ENCODE measurements around the gene PDIA2. TPM values are rescaled to one million over a fixed set of nuclear protein-coding genes. Genes with fewer than 3 reads are reported as not detected.

PDIA2 gene
- total and polyA plus RNA-seq, 7 donors = 0.60 to 5.5 (median 0.82) TPM; not detected in 1

DNA sequence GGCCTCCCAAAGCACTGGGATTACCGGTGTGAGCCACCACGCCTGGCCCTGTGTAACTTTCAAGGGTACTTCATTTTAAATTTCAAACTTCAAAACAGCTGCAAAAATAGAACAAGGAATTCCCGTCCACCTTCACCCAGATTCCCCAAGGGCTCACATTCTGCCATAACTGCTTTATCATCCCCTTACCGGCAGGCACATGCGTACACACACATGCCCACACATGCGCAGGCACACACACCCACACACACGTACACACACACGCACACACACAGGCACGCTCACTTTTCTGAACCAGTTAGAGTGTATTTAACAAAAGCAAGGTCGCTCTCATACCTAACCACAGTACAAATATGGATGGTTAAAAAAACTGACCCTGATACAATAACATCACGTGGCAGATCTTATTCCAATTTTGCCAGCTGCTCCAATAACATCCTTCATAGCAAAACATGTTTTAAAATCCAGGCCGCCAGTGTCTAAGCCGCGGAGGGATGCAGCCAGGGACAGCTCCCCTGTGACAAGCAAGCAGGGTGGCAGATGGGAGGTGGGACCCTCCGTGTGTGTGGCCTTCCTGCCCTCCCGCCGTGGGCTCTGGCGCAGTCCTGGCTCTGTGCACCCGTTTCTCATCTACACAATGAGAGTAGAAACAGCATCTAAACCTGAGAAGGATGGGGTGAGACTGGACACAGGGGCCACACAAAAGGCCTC, 23.1 kb downstream of the PDIA2 start:
- TF ChIP-seq EP300 (IDR thresholded peaks at IDR 0.05) (no peak), CTCF (IDR thresholded peaks at IDR 0.05) (no peak), POLR2AphosphoS5 (IDR thresholded peaks at IDR 0.05) (no peak), POLR2A (IDR thresholded peaks at IDR 0.05) (no peak)
- Histone ChIP-seq H3K27ac (no peak overlapping the region), H3K9me3 (no peaks in the 10 kb centered on the region), H3K4me3 (no peak overlapping the region), H3K36me3 (peaks cover 0 to 63% (median 16%) of the 10 kb centered on the region in 4 donors), H3K4me1 (no peaks in the 10 kb centered on the region), H3K27me3 (no peaks in the 10 kb centered on the region)
- intact Hi-C loops (cut with DNase I) = no loop called here
- DNase-seq = no peak
- WGBS, 2 donors = 93 to 94% methylated on average over 19 of the region's 19 CpGs

DNA sequence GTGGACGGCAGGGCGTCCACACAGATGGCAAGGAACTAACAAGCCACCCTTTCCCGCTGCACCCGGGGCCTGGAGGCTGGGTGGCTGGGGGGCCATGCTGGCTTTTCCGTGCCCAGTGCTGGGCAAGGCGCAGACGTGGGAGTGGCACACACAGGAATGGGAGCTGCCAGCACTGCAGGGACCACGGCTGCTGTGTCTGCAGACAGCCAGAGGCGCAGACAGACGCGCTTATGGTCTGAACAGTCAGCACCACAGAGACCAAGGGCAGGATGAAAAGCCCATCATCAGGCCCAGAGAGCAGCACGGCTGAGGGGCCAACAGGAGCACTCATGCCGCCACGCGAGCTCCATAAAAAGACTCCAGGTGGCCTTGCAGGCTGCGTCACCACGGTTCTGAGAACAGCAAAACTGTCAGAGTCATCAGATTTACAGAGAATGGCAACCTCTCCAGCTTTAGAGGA, 24.0 kb downstream of the PDIA2 start:
- Histone ChIP-seq H3K4me3 (no peak overlapping the region), H3K9me3 (no peaks in the 10 kb centered on the region), H3K4me1 (no peaks in the 10 kb centered on the region), H3K27me3 (no peaks in the 10 kb centered on the region), H3K27ac (no peak overlapping the region), H3K36me3 (peaks cover 0 to 70% (median 21%) of the 10 kb centered on the region in 4 donors)
- intact Hi-C loops (cut with DNase I) = no loop called here
- no peak for DNase-seq
- WGBS, 2 donors = 87 to 90% methylated on average over 17 of the region's 17 CpGs
- TF ChIP-seq EP300 (IDR thresholded peaks at IDR 0.05) (no peak), POLR2A (IDR thresholded peaks at IDR 0.05) (no peak), CTCF (IDR thresholded peaks at IDR 0.05) (no peak), POLR2AphosphoS5 (IDR thresholded peaks at IDR 0.05) (no peak)

- no peaks in the 10 kb centered on the region for H3K27me3 ChIP-seq
- H3K36me3 ChIP-seq = peaks cover 0 to 67% (median 23%) of the 10 kb centered on the region in 4 donors
- TF ChIP-seq CTCF (IDR thresholded peaks at IDR 0.05) = no peak
- no peak for TF ChIP-seq EP300 (IDR thresholded peaks at IDR 0.05)
- TF ChIP-seq POLR2A (IDR thresholded peaks at IDR 0.05) = no peak
- no peak for TF ChIP-seq POLR2AphosphoS5 (IDR thresholded peaks at IDR 0.05)
- 84 to 91% methylated on average over 21 of the region's 21 CpGs for WGBS, 2 donors
- H3K4me3 ChIP-seq = no peak overlapping the region
- no peaks in the 10 kb centered on the region for H3K4me1 ChIP-seq
- intact Hi-C loops (cut with DNase I) = no loop called here
- DNase-seq = no peak
- no peak overlapping the region for H3K27ac ChIP-seq
- no peaks in the 10 kb centered on the region for H3K9me3 ChIP-seq
Observed at GRCh38 chr16:307691-308312, 24.8 kb downstream of the PDIA2 start.

GRCh38 chr16:309476-309875, 26.5 kb downstream of the PDIA2 start:
- intact Hi-C loops (cut with DNase I) = no loop called here
- no peaks in the 10 kb centered on the region for H3K9me3 ChIP-seq
- WGBS, 2 donors = 72 to 90% methylated on average over 7 of the region's 7 CpGs
- peaks cover 8 to 69% (median 33%) of the 10 kb centered on the region in 4 donors for H3K36me3 ChIP-seq
- H3K4me1 ChIP-seq = no peaks in the 10 kb centered on the region
- DNase-seq = no peak
- no peak overlapping the region for H3K4me3 ChIP-seq
- H3K27ac ChIP-seq = no peak overlapping the region
- TF ChIP-seq CTCF (IDR thresholded peaks at IDR 0.05) = no peak
- TF ChIP-seq POLR2AphosphoS5 (IDR thresholded peaks at IDR 0.05) = no peak
- no peak for TF ChIP-seq EP300 (IDR thresholded peaks at IDR 0.05)
- TF ChIP-seq POLR2A (IDR thresholded peaks at IDR 0.05) = no peak
- no peaks in the 10 kb centered on the region for H3K27me3 ChIP-seq
